Activated naive CD8-positive, alpha-beta T cell treated with anti-CD3 and anti-CD28 coated beads, Interleukin-2, amount 50 U/mL, for 16 hours (primary cell): ENCODE measurements around the gene UVRAG.
"Not testable (repeated sequence)": the region's sequence is repeated elsewhere in the genome, so short reads cannot be mapped to it uniquely, and the experiment has no call there.

ENCODE experiments used
- DNase-seq: peaks from one replicate; pipeline ENCODE4 v3.0.0-alpha.2; 2020; ENCODE audit warnings: low read depth, low spot score

Gene UVRAG

GRCh38 chr11:75916882-75917281 is 101.9 kb downstream of the UVRAG start:
- no peak for DNase-seq

GRCh38 chr11:75918331-75918730 is 103.3 kb downstream of the UVRAG start:
- no peak for DNase-seq

- no peak for DNase-seq
Measured at GRCh38 chr11:75919525-75919924, 104.5 kb downstream of the UVRAG start.

- DNase-seq = no peak
Measured at GRCh38 chr11:75920848-75921247, 105.8 kb downstream of the UVRAG start.

GRCh38 chr11:75921808-75922207 is 106.8 kb downstream of the UVRAG start:
- DNase-seq = no peak

GRCh38 chr11:75924966-75925784 is 110.2 kb downstream of the UVRAG start:
- no peak for DNase-seq

GRCh38 chr11:75925785-75926164 is 110.8 kb downstream of the UVRAG start:
- no peak for DNase-seq

- no peak for DNase-seq
Measured at GRCh38 chr11:75929706-75930105, 114.7 kb downstream of the UVRAG start.

GRCh38 chr11:75930534-75930933 is 115.5 kb downstream of the UVRAG start:
- no peak for DNase-seq

GRCh38 chr11:75931124-75931523 is 116.1 kb downstream of the UVRAG start:
- DNase-seq = no peak

GRCh38 chr11:75933736-75934135 is 118.7 kb downstream of the UVRAG start:
- DNase-seq = not testable (repeated sequence)

GRCh38 chr11:75934851-75935250 is 119.8 kb downstream of the UVRAG start:
- no peak for DNase-seq

- no peak for DNase-seq
Measured at GRCh38 chr11:75938543-75938942, 123.5 kb downstream of the UVRAG start.

- DNase-seq = no peak
Measured at GRCh38 chr11:75939516-75939915, 124.5 kb downstream of the UVRAG start.

- no peak for DNase-seq
Measured at GRCh38 chr11:75939992-75940391, 125.0 kb downstream of the UVRAG start.

- no peak for DNase-seq
Measured at GRCh38 chr11:75940911-75941310, 125.9 kb downstream of the UVRAG start.

GRCh38 chr11:75944515-75944914 is 129.5 kb downstream of the UVRAG start:
- no peak for DNase-seq

- DNase-seq = no peak
Measured at GRCh38 chr11:75945446-75945845, 130.4 kb downstream of the UVRAG start.

- no peak for DNase-seq
Measured at GRCh38 chr11:75945947-75946346, 130.9 kb downstream of the UVRAG start.

- DNase-seq = no peak
Measured at GRCh38 chr11:75946531-75947530, 131.8 kb downstream of the UVRAG start.

GRCh38 chr11:75949023-75949672 is 134.1 kb downstream of the UVRAG start:
- DNase-seq = no peak

- no peak for DNase-seq
Measured at GRCh38 chr11:75950141-75950540, 135.1 kb downstream of the UVRAG start.
